PFSK-1 (cell line): ENCODE measurements around the gene TM4SF4.

Experiments used
- FOXP2 ChIP-seq: optimal IDR thresholded peaks from 2 replicates; pipeline ENCODE3; 2011; ENCODE audit warnings: borderline replicate concordance, control low read depth, inconsistent platforms; ENCODE audit not compliant: insufficient read depth; ENCODE audit errors: extremely low read length, extremely low read depth
- POLR2AphosphoS5 ChIP-seq: IDR thresholded peaks from 2 replicates; pipeline ENCODE4 v1.6.1; 2012; ENCODE audit warnings: low read depth, mild to moderate bottlenecking, control low read depth, low read length, moderate library complexity
- SIN3A ChIP-seq: IDR thresholded peaks from 2 replicates; pipeline ENCODE4 v1.6.1; 2012; ENCODE audit warnings: mild to moderate bottlenecking, low read length, moderate library complexity, borderline replicate concordance; ENCODE audit not compliant: insufficient read depth
- TAF1 ChIP-seq: IDR thresholded peaks from 2 replicates; pipeline ENCODE4 v1.6.1; 2012; ENCODE audit warnings: low read length, control low read depth, borderline replicate concordance; ENCODE audit not compliant: insufficient read depth
- TF ChIP-seq, protein P1 (sequence below), 2 experiments: IDR thresholded peaks; 2 replicates each; pipeline versions ENCODE4 v1.6.1 to v1.8.0; 2011 to 2012; ENCODE audit warnings: low read depth in 2 of 2, low read length in 2 of 2, control low read depth in 1 of 2, inconsistent platforms in 1 of 2, mild to moderate bottlenecking in 1 of 2, moderate library complexity in 1 of 2; ENCODE audit not compliant: insufficient read depth in 1 of 2

Gene TM4SF4

DNA sequence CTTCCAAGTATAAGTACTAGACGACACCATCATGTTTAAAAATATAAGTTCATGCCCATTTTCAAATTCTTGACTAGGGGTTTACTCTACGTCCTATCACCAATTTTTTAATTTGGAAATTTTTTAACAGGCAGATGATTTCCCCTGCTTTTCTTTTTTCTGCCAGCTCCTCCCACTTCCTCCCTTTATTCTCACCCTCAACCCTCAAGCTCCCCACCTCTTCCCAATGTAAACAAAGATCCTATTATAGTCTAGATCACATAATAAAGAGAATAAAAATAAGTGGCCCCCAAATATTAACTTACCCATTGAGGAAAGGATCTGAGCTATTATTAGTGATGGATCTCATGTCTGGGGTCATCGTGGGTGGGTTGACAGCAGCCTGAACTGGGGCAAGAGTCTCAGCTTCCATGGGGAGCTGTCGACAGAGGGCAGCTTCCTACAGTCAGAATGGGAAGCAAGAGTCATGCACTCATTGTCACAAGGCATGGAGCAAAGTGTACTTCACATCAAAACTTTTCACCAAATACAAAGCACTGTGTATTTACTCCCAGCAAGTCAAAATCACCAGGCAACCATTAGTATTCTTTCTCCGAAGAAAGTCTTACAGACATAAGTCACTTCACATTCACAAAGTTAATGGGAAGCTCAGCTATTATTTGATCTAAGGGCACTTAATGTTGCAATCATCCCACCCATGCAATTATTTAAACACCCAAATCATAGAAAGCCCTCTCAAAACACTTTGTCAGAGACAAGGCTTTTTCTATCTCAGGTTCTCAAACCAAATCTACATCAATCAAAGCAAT is 53.2 kb downstream of the TM4SF4 start:
- TF ChIP-seq SIN3A (no peak), TAF1 (no peak), FOXP2 (no peak), POLR2AphosphoS5 (no peak)
- TF ChIP-seq, protein P1, sequence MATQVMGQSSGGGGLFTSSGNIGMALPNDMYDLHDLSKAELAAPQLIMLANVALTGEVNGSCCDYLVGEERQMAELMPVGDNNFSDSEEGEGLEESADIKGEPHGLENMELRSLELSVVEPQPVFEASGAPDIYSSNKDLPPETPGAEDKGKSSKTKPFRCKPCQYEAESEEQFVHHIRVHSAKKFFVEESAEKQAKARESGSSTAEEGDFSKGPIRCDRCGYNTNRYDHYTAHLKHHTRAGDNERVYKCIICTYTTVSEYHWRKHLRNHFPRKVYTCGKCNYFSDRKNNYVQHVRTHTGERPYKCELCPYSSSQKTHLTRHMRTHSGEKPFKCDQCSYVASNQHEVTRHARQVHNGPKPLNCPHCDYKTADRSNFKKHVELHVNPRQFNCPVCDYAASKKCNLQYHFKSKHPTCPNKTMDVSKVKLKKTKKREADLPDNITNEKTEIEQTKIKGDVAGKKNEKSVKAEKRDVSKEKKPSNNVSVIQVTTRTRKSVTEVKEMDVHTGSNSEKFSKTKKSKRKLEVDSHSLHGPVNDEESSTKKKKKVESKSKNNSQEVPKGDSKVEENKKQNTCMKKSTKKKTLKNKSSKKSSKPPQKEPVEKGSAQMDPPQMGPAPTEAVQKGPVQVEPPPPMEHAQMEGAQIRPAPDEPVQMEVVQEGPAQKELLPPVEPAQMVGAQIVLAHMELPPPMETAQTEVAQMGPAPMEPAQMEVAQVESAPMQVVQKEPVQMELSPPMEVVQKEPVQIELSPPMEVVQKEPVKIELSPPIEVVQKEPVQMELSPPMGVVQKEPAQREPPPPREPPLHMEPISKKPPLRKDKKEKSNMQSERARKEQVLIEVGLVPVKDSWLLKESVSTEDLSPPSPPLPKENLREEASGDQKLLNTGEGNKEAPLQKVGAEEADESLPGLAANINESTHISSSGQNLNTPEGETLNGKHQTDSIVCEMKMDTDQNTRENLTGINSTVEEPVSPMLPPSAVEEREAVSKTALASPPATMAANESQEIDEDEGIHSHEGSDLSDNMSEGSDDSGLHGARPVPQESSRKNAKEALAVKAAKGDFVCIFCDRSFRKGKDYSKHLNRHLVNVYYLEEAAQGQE (IDR thresholded peaks at IDR 0.05; ENCODE audit: insufficient read depth in 1 of 2, low read depth in 2 of 2, low read length in 2 of 2): no peak

DNA sequence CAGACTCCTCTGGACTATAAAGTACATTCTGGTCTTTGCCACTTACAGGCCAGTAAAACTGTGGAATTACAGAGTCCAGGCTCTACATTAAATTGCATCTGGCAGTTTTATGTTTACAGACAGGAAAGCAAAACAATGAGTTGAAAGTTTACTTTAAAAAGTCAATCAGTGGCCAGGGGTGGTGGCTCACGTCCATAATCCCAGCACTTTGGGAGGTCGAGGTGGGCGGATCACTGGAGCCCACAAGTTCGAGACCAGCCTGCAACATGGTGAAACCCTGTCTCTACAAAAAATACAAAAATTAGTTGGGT is 53.8 kb downstream of the TM4SF4 start:
- TF ChIP-seq FOXP2 (no peak), POLR2AphosphoS5 (no peak), SIN3A (no peak), TAF1 (no peak)
- TF ChIP-seq, protein P1 (IDR thresholded peaks at IDR 0.05; ENCODE audit: insufficient read depth in 1 of 2, low read depth in 2 of 2, low read length in 2 of 2): no peak

DNA sequence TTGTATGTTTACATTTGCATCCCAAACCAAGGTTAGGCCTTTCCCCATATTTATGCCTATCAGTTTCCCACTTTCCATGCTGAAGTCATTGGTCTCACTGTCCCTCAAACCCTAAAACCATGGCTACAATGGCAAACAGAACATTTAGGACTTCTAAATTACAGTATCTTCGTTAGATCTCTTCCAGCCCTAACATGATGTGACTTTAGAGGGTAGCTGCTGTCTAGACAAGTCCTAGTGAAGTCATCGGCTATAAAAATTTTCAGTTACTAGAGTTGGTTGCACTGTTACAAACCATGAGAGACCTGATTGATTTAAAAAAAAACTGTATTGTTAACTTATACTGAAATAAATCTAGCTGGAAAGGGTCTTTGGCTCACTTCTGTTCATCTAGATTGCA is 54.6 kb downstream of the TM4SF4 start:
- TF ChIP-seq POLR2AphosphoS5 (no peak), TAF1 (no peak), SIN3A (no peak), FOXP2 (no peak)
- TF ChIP-seq, protein P1 (IDR thresholded peaks at IDR 0.05; ENCODE audit: insufficient read depth in 1 of 2, low read depth in 2 of 2, low read length in 2 of 2): no peak

DNA sequence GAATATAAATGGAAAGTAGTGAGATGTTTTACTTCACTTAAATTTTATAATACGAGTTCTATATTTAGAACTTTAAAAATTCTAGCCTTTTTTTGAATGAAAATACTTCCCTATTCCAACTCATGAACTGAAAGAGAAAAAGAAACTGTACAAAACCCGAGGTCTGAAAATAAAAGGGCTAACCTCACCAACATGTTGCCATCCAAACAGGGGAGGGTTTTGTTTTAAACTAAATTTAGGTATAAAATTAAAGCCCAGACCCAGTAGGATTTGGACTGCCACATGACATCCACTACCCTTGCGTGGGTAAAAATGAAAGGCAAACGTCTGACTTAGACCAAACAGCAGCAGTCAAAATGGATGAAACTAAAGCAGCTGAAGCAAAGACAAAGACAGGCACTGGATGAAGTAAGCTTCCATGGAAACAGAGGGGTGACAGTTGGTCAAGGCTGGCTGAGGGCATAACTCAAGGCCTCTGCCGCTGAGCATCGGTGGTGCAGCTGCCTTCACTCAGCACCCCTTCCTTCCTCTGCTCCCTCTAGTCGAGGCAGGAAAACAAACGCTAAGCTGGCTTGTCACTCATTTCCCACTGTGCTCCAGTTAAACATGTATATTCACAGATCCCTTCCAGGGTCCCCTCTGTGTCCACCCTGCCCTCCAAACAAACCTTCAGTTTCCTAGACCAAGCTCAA is 58.1 kb downstream of the TM4SF4 start:
- no peak for TF ChIP-seq POLR2AphosphoS5
- no peak for TF ChIP-seq FOXP2
- TF ChIP-seq SIN3A: no peak
- no peak for TF ChIP-seq TAF1

DNA sequence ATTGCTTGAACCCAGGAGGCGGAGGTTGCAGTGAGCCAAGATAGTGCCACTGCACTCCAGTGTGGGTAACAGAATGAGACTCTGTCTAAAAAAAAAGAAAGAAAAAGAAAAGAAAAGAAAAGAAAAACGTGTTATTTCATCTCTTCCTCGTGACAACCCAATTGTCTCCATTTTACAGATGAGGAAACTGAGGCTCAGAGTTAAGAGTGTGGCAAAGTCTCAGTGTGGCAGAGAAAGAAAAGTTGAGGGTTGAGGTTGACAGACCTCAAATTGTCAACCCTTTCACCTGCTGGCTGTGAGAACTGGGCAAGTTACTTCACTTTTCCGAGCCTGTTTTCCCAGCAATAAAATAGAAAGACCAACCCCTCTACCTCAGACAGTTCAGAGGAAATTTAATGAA is 59.6 kb downstream of the TM4SF4 start:
- TF ChIP-seq, protein P1 (IDR thresholded peaks at IDR 0.05; ENCODE audit: insufficient read depth in 1 of 2, low read depth in 2 of 2, low read length in 2 of 2): no peak
- TF ChIP-seq SIN3A (no peak), FOXP2 (no peak), POLR2AphosphoS5 (no peak), TAF1 (no peak)
